NT2/D1 (cell line): ENCODE results near the gene PRKCH.

ENCODE experiments used
- SUZ12 ChIP-seq: IDR thresholded peaks from 2 replicates; pipeline ENCODE4 v1.6.1; 2011; ENCODE audit not compliant: insufficient read length, insufficient read depth; ENCODE audit errors: extremely low read depth
- YY1 ChIP-seq: IDR thresholded peaks from 2 replicates; pipeline ENCODE4 v1.6.1; 2011; ENCODE audit not compliant: insufficient read length, insufficient read depth

DNA sequence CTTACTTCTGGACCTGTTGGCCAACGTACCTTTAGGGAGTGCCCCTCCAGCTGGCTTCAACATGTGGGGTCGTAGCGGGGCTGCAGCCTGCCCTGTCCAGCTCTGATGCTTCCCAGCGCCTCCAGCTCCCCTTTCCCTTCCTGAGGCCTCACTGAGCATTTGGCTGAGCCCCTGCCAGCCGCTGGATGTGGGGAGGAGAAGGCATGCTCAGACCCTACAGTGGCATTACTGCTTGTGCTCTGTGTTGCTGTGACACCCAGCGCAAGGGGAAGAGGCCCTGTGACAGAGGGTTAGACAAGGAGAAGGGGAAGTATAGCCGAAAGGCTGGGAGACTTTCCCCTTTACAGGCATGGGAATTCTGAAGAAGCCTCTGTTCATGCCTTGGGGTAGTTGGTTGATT lies 145.9 kb downstream of the PRKCH start:
- TF ChIP-seq YY1: no peak
- no peak for TF ChIP-seq SUZ12
